Lower leg skin (tissue), 3 donors: Measurements from ENCODE around the gene NAA60.

Source experiments
- POLR2A ChIP-seq, 2 donors: fragments of 450-650 bp; IDR thresholded peaks; one replicate each; pipeline ENCODE4 v1.6.1; 2016 to 2017; ENCODE audit warnings: antibody characterized with exemption in 2 of 2, mild to moderate bottlenecking in 1 of 2, moderate library complexity in 1 of 2
- TF ChIP-seq, protein P1 (sequence below), 3 donors: fragments of 450-650 bp; IDR thresholded peaks; one replicate each; pipeline ENCODE4 v1.5.1; 2016; ENCODE audit warnings: antibody characterized with exemption in 3 of 3, mild to moderate bottlenecking in 3 of 3, moderate library complexity in 2 of 3

- TF ChIP-seq, protein P1, sequence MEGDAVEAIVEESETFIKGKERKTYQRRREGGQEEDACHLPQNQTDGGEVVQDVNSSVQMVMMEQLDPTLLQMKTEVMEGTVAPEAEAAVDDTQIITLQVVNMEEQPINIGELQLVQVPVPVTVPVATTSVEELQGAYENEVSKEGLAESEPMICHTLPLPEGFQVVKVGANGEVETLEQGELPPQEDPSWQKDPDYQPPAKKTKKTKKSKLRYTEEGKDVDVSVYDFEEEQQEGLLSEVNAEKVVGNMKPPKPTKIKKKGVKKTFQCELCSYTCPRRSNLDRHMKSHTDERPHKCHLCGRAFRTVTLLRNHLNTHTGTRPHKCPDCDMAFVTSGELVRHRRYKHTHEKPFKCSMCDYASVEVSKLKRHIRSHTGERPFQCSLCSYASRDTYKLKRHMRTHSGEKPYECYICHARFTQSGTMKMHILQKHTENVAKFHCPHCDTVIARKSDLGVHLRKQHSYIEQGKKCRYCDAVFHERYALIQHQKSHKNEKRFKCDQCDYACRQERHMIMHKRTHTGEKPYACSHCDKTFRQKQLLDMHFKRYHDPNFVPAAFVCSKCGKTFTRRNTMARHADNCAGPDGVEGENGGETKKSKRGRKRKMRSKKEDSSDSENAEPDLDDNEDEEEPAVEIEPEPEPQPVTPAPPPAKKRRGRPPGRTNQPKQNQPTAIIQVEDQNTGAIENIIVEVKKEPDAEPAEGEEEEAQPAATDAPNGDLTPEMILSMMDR (IDR thresholded peaks at IDR 0.05) = no peak
- TF ChIP-seq POLR2A (IDR thresholded peaks at IDR 0.05) = no peak
Observed at GRCh38 chr16:3439637-3440036, 3.8 kb upstream of the NAA60 start.
